HEK293 (cell line): ENCODE results near the gene TMEM205.

ENCODE experiments used
- CTCF ChIA-PET: fragments of 350-600 bp; formaldehyde crosslinking; extraction: SDS; loops from one replicate; lab custom pipeline; 2021; ENCODE audit warnings: antibody characterized with exemption; lab: Yijun Ruan, JAX
- POLR2A ChIA-PET: fragments of 300-600 bp; formaldehyde crosslinking; extraction: SDS; loops from one replicate; lab custom pipeline; 2020; ENCODE audit warnings: antibody characterized with exemption, inconsistent platforms; lab: Yijun Ruan, JAX
- H3K27ac ChIP-seq: fragments of 200-500 bp; sonication (Bioruptor generic); 2 replicates; pipeline ENCODE4 v1.5.1; 2014; ENCODE audit warnings: low read depth, low read length, control low read depth, inconsistent platforms; ENCODE audit errors: extremely low read depth
- H3K36me3 ChIP-seq, 2 experiments: fragments of 200-500 bp in 1 of 2; sonication (Bioruptor generic) in 1 of 2; 1 replicate in 1 of 2; 2 replicates in 1 of 2; pipeline ENCODE4 v1.5.1; 2014 to 2017; ENCODE audit warnings: inconsistent platforms in 2 of 2, low read length in 2 of 2; ENCODE audit not compliant: control insufficient read depth in 2 of 2, insufficient read depth in 1 of 2
- H3K4me1 ChIP-seq: fragments of 200-500 bp; sonication (Bioruptor generic); 2 replicates; pipeline ENCODE4 v1.5.1; 2014; ENCODE audit warnings: mild to moderate bottlenecking, low read length, inconsistent platforms; ENCODE audit not compliant: control insufficient read depth, insufficient read depth
- H3K4me3 ChIP-seq: 2 replicates; pipeline ENCODE4 v1.5.1; 2011; ENCODE audit warnings: low read depth, mild to moderate bottlenecking, control low read depth, low read length, moderate library complexity
- H3K9me3 ChIP-seq: fragments of 200-500 bp; sonication (Bioruptor generic); 2 replicates; pipeline ENCODE4 v1.5.1; 2014; ENCODE audit warnings: low read depth, low read length, inconsistent platforms; ENCODE audit not compliant: control insufficient read depth, insufficient read depth
- HOXD13 ChIP-seq: sonication (generic); formaldehyde crosslinking; IDR thresholded peaks from 2 replicates; pipeline ENCODE4 v1.8.0; 2022; ENCODE audit warnings: missing genetic modification reagents, borderline replicate concordance
- IKZF3 ChIP-seq: fragments of 450-650 bp; IDR thresholded peaks from 2 replicates; pipeline ENCODE4 v1.5.0; 2018; ENCODE audit warnings: missing biosample characterization, mild to moderate bottlenecking, missing genetic modification characterization, moderate library complexity
- KLF10 ChIP-seq: fragments of 450-650 bp; IDR thresholded peaks from 2 replicates; pipeline ENCODE4 v1.5.1; 2018; ENCODE audit warnings: missing biosample characterization, mild to moderate bottlenecking, missing genetic modification characterization
- KLF8 ChIP-seq: fragments of 450-650 bp; formaldehyde crosslinking; IDR thresholded peaks from 2 replicates; pipeline ENCODE4 v1.5.1; 2016; ENCODE audit warnings: missing biosample characterization, missing genetic modification characterization
- PRDM6 ChIP-seq: fragments of 450-650 bp; formaldehyde crosslinking; IDR thresholded peaks from 2 replicates; pipeline ENCODE4 v1.5.1; 2017; ENCODE audit warnings: missing biosample characterization, missing genetic modification characterization
- ZBTB48 ChIP-seq: fragments of 450-650 bp; formaldehyde crosslinking; IDR thresholded peaks from 2 replicates; pipeline ENCODE4 v1.5.1; 2016; ENCODE audit warnings: missing biosample characterization, missing genetic modification characterization
- ZIC2 ChIP-seq: fragments of 450-650 bp; formaldehyde crosslinking; IDR thresholded peaks from 2 replicates; pipeline ENCODE4 v1.5.1; 2016; ENCODE audit warnings: missing biosample characterization, missing genetic modification characterization
- ZNF121 ChIP-seq: fragments of 450-650 bp; formaldehyde crosslinking; IDR thresholded peaks from 2 replicates; pipeline ENCODE4 v1.5.1; 2016; ENCODE audit warnings: missing biosample characterization, missing genetic modification characterization
- ZNF350 ChIP-seq: fragments of 450-650 bp; formaldehyde crosslinking; IDR thresholded peaks from 2 replicates; pipeline ENCODE4 v1.5.0; 2017; ENCODE audit warnings: missing biosample characterization, mild to moderate bottlenecking, missing genetic modification characterization
- ZNF426 ChIP-seq: fragments of 450-650 bp; formaldehyde crosslinking; IDR thresholded peaks from 2 replicates; pipeline ENCODE4 v1.5.1; 2017; ENCODE audit warnings: missing biosample characterization, missing genetic modification characterization, mild to moderate bottlenecking, inconsistent platforms, moderate library complexity
- ZNF48 ChIP-seq: fragments of 450-650 bp; formaldehyde crosslinking; IDR thresholded peaks from 2 replicates; pipeline ENCODE4 v1.5.1; 2016; ENCODE audit warnings: missing biosample characterization, missing genetic modification characterization
- ZNF571 ChIP-seq: fragments of 450-650 bp; formaldehyde crosslinking; IDR thresholded peaks from 2 replicates; pipeline ENCODE4 v1.5.0; 2017; ENCODE audit warnings: missing biosample characterization, missing genetic modification characterization
- ZNF623 ChIP-seq: fragments of 450-650 bp; formaldehyde crosslinking; IDR thresholded peaks from 2 replicates; pipeline ENCODE4 v1.5.1; 2016; ENCODE audit warnings: missing biosample characterization, missing genetic modification characterization
- ZNF843 ChIP-seq: fragments of 450-650 bp; formaldehyde crosslinking; IDR thresholded peaks from 2 replicates; pipeline ENCODE4 v1.5.1; 2016; ENCODE audit warnings: missing biosample characterization, missing genetic modification characterization
- TF ChIP-seq, protein P1 (sequence below): fragments of 450-650 bp; formaldehyde crosslinking; IDR thresholded peaks from 2 replicates; pipeline ENCODE4 v1.5.1; 2016; ENCODE audit warnings: missing biosample characterization, missing genetic modification characterization
- TF ChIP-seq, protein P2 (sequence below): fragments of 450-650 bp; formaldehyde crosslinking; IDR thresholded peaks from 2 replicates; pipeline ENCODE4 v1.5.1; 2016; ENCODE audit warnings: missing biosample characterization, missing genetic modification characterization, low read depth

Gene TMEM205

DNA sequence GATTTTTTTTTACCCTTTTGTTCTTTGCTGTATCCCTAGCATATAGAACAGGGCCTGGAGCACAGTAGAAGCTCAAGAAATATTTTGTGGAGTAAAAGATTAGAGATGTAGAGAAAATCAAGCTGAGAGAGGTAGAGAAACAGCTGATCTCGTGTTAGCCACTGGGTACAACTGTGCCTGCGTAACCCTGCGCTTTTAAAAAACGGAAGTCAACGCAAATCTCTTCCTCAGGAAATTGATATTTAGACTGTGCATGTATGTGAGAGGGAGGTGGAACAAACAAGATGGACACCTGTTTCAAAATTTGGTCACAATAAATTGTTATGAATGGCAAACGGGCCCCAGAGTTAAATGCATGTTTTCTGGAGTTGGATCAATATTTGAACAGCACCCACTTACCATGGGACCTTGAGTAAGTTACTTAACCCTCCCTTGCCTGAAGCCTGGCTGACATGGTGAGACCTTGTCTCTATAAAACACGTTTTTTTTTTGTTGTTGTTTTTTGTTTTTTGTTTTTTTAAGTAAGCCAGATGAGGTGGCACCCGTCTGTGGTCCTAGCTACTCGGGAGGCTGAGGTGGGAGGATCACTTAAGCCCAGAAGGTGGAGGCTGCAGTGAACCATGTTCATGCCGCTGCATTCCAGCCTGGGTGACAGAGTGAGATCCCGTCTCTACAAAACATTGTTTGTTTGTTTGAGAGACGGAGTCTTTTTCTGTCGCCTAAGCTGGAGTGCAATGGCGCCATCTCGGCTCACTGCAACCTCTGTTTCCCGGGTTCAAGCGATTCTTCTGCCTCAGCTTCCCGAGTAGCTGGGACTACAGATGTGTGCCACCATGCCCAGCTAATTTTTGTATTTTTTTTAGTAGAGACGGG, 41.3 kb upstream of the TMEM205 start:
- Histone ChIP-seq H3K4me1 (no peaks in the 10 kb centered on the region; the same call in 1 of the 2 replicates), H3K36me3 (no peaks in the 10 kb centered on the region), H3K4me3 (no peak overlapping the region)
- POLR2A ChIA-PET: interaction anchor here (0.5 kb wide), 1 partner anchor 45 kb away, joined by 7 read pairs; no protein-coding TSS in a partner anchor
- TF ChIP-seq ZIC2 (tag by site-specific recombination): no peak
- TF ChIP-seq, all 188 proteins: peak for 0
- CTCF ChIA-PET: interaction anchor here (0.7 to 1.7 kb wide), 2 partner anchors 11 to 48 kb away, joined by 3 to 6 read pairs; partner anchors contain the start of genes ODAD3 and PRKCSH
- Histone ChIP-seq H3K27ac (no peak overlapping the region), H3K9me3 (no peaks in the 10 kb centered on the region)

- no peak overlapping the region for H3K27ac ChIP-seq
- TF ChIP-seq ZNF843 (tag by site-specific recombination) (no peak), ZNF121 (peak; percentile 66)
- no peaks in the 10 kb centered on the region; the same call in 1 of the 2 replicates for H3K4me1 ChIP-seq
- CTCF ChIA-PET: interaction anchor here (0.7 to 5.9 kb wide), 7 partner anchors 9 to 836 kb away, joined by 3 to 66 read pairs (median 5); partner anchors contain the start of genes ELAVL3, ODAD3 and PRKCSH
- no peaks in the 10 kb centered on the region for H3K9me3 ChIP-seq
- peaks cover 0 to 5% of the 10 kb centered on the region in 2 experiments; a peak in 2 of 3 replicates for H3K36me3 ChIP-seq
- POLR2A ChIA-PET: interaction anchor here (0.6 to 2.8 kb wide), 6 partner anchors 9 to 91 kb away, joined by 3 to 22 read pairs (median 6); partner anchors contain the start of gene SWSAP1
- H3K4me3 ChIP-seq: no peak overlapping the region
Observed at GRCh38 chr19:11384778-11385129, 38.7 kb upstream of the TMEM205 start.

DNA sequence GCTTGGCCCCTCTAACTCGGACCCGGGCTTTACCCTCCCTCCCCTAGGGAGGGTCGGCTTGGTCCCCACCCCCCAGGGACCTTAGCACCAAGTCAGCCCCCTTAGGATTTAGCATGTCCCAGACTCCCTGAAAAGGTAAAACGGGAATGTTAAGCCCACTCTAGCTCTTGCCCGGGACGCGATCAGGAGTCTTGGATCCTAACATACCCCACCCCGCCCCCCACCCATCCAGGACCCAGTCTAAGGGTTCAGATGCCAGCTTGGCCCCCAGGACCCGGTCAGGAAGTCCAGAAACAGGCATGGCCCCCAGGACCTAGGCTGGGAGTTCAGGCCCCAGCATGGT, 37.6 kb upstream of the TMEM205 start:
- Histone ChIP-seq H3K4me1 (no peaks in the 10 kb centered on the region; the same call in 1 of the 2 replicates), H3K4me3 (peak overlapping the region; percentile 41), H3K27ac (peak overlapping the region; percentile 69; the same call in 1 of the 2 replicates), H3K9me3 (no peaks in the 10 kb centered on the region)
- POLR2A ChIA-PET: interaction anchor here (0.5 to 2.8 kb wide), 12 partner anchors 9 to 99 kb away, joined by 3 to 22 read pairs (median 6); partner anchors contain the start of genes ODAD3, PRKCSH, RGL3 and SWSAP1
- CTCF ChIA-PET: interaction anchor here (0.6 to 5.9 kb wide), 23 partner anchors 9 to 501 kb away, joined by 3 to 66 read pairs (median 5); partner anchors contain the start of genes DOCK6, ELAVL3, ODAD3 and PRKCSH
- TF ChIP-seq ZNF48 (tag by site-specific recombination) (no peak), KLF10 (tag by site-specific recombination) (0 out of 2 replicates have a peak, but pooled peaks have one; percentile 1), ZBTB48 (tag by site-specific recombination) (peak; percentile 79), KLF8 (tag by site-specific recombination) (no peak)
- TF ChIP-seq, all 188 proteins: peak for 2
- peaks cover 0 to 7% of the 10 kb centered on the region in 2 experiments; a peak in 2 of 3 replicates for H3K36me3 ChIP-seq

DNA sequence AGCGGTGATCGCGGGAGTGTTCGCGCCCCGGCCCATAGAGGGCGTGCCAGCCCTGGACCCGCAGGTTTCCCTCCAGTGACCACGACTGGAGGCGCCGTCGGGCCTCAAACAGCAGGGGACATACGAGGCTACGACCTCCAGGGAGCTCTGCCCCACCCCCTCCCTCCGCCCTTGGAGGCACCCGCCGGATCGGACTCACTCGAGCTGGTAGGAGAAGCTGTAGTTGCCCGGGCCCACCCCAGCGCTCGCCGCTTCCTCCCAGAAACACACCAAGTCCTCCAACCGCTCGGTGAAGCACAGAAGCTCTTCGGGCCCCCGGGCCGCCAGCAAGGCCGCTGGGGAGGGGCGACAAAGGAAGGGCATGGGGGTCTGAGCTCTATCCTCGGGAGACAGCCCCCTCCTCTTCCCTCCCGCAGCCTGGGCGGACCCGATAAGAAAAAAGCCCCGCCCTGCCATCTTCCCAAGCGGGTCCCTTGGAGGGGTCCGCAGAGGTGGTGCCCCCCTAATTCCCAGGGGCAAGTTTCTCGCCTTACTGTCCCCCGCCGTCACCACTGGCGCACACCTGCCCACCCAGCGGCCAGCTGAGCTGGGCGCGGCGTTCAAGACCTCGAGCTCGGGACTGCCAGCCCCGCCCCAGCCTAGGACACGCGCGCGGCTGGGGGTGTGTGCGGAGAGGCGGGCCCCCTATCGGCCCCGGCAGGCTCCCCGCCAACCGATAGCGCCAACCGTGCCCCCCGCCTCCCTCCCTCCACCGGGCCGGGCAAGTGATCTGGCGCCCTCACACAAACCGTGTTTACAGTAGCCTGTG, 37.0 kb upstream of the TMEM205 start:
- H3K9me3 ChIP-seq: no peaks in the 10 kb centered on the region
- H3K4me1 ChIP-seq: no peaks in the 10 kb centered on the region; the same call in 1 of the 2 replicates
- H3K4me3 ChIP-seq: peak overlapping the region; percentile 41
- peaks cover 0 to 12% of the 10 kb centered on the region in 2 experiments; a peak in 2 of 3 replicates for H3K36me3 ChIP-seq
- peak overlapping the region; percentile 69; the same call in 1 of the 2 replicates for H3K27ac ChIP-seq
- ChIA-PET CTCF (interaction anchor here (0.6 to 5.9 kb wide), 35 partner anchors 8 to 1344 kb away, joined by 3 to 66 read pairs (median 5); partner anchors contain the start of genes ELAVL3, ELOF1, ODAD3 and PRKCSH), POLR2A (interaction anchor here (0.5 to 2.8 kb wide), 13 partner anchors 9 to 99 kb away, joined by 3 to 22 read pairs (median 6); partner anchors contain the start of genes ODAD3, PRKCSH, RGL3 and SWSAP1)
- TF ChIP-seq PRDM6 (tag by site-specific recombination) (no peak), ZNF426 (no peak), ZNF571 (tag by site-specific recombination) (no peak), HOXD13 (CRISPR knock-in tag) (no peak), ZNF623 (tag by site-specific recombination) (no peak), ZNF350 (tag by site-specific recombination) (no peak), IKZF3 (tag by site-specific recombination) (peak; percentile 39; the same call in 1 of the 2 replicates), KLF8 (tag by site-specific recombination) (peak; percentile 69)
- TF ChIP-seq, protein P1, sequence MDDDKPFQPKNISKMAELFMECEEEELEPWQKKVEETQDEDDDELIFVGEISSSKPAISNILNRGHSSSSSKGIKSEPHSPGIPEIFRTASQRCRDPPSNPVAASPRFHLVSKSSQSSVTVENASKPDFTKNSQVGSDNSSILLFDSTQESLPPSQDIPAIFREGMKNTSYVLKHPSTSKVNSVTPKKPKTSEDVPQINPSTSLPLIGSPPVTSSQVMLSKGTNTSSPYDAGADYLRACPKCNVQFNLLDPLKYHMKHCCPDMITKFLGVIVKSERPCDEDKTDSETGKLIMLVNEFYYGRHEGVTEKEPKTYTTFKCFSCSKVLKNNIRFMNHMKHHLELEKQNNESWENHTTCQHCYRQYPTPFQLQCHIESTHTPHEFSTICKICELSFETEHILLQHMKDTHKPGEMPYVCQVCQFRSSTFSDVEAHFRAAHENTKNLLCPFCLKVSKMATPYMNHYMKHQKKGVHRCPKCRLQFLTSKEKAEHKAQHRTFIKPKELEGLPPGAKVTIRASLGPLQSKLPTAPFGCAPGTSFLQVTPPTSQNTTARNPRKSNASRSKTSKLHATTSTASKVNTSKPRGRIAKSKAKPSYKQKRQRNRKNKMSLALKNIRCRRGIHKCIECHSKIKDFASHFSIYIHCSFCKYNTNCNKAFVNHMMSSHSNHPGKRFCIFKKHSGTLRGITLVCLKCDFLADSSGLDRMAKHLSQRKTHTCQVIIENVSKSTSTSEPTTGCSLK: no peak
- TF ChIP-seq, protein P2, sequence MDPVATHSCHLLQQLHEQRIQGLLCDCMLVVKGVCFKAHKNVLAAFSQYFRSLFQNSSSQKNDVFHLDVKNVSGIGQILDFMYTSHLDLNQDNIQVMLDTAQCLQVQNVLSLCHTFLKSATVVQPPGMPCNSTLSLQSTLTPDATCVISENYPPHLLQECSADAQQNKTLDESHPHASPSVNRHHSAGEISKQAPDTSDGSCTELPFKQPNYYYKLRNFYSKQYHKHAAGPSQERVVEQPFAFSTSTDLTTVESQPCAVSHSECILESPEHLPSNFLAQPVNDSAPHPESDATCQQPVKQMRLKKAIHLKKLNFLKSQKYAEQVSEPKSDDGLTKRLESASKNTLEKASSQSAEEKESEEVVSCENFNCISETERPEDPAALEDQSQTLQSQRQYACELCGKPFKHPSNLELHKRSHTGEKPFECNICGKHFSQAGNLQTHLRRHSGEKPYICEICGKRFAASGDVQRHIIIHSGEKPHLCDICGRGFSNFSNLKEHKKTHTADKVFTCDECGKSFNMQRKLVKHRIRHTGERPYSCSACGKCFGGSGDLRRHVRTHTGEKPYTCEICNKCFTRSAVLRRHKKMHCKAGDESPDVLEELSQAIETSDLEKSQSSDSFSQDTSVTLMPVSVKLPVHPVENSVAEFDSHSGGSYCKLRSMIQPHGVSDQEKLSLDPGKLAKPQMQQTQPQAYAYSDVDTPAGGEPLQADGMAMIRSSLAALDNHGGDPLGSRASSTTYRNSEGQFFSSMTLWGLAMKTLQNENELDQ (tag by site-specific recombination): no peak
